GM18907 (cell line): ENCODE data around the gene NPHP4.

Source experiments
- ATAC-seq: cut with Tn5 transposase; IDR thresholded peaks from one replicate; pipeline ENCODE4 v1.9.1; 2021; ENCODE audit warnings: mild to moderate bottlenecking, moderate library complexity; ENCODE audit not compliant: unreplicated experiment

NPHP4 gene

GRCh38 chr1:5883129-5884048 is 108.8 kb downstream of the NPHP4 start:
- ATAC-seq = no peak

- ATAC-seq = no peak
Measured at GRCh38 chr1:5882367-5883128, 109.7 kb downstream of the NPHP4 start.

GRCh38 chr1:5881526-5882222 is 110.6 kb downstream of the NPHP4 start:
- no peak for ATAC-seq

GRCh38 chr1:5880630-5881405 is 111.4 kb downstream of the NPHP4 start:
- ATAC-seq = no peak

- ATAC-seq = no peak
Measured at GRCh38 chr1:5879421-5879820, 112.8 kb downstream of the NPHP4 start.

GRCh38 chr1:5878971-5879370 is 113.3 kb downstream of the NPHP4 start:
- no peak for ATAC-seq

GRCh38 chr1:5877683-5878530 is 114.3 kb downstream of the NPHP4 start:
- no peak for ATAC-seq

GRCh38 chr1:5877001-5877400 is 115.2 kb downstream of the NPHP4 start:
- ATAC-seq = no peak

- ATAC-seq = no peak
Measured at GRCh38 chr1:5876094-5876650, 116.1 kb downstream of the NPHP4 start.

GRCh38 chr1:5875345-5875910 is 116.8 kb downstream of the NPHP4 start:
- no peak for ATAC-seq

GRCh38 chr1:5874416-5875110 is 117.7 kb downstream of the NPHP4 start:
- ATAC-seq = no peak

- no peak for ATAC-seq
Measured at GRCh38 chr1:5873556-5873955, 118.7 kb downstream of the NPHP4 start.

GRCh38 chr1:5872886-5873285 is 119.3 kb downstream of the NPHP4 start:
- ATAC-seq = no peak

GRCh38 chr1:5868931-5869500 is 123.2 kb downstream of the NPHP4 start:
- no peak for ATAC-seq

GRCh38 chr1:5865774-5866173 is 126.5 kb downstream of the NPHP4 start:
- ATAC-seq = no peak

- no peak for ATAC-seq
Measured at GRCh38 chr1:5865056-5865455, 127.2 kb downstream of the NPHP4 start.

- no peak for ATAC-seq
Measured at GRCh38 chr1:5864256-5864655, 128.0 kb downstream of the NPHP4 start.

- no peak for ATAC-seq
Measured at GRCh38 chr1:5863238-5863637, 129.0 kb downstream of the NPHP4 start.
